Measurements from ENCODE around the gene UNC13D. TPM values are rescaled to one million over a fixed set of nuclear protein-coding genes. Genes with fewer than 3 reads are reported as not detected.
"Not testable (repeated sequence)": the region's sequence is repeated elsewhere in the genome, so short reads cannot be mapped to it uniquely, and the experiment has no call there.

Gene UNC13D
- total RNA-seq, 1 donor from 2014 or later = 6.8 TPM

DNA sequence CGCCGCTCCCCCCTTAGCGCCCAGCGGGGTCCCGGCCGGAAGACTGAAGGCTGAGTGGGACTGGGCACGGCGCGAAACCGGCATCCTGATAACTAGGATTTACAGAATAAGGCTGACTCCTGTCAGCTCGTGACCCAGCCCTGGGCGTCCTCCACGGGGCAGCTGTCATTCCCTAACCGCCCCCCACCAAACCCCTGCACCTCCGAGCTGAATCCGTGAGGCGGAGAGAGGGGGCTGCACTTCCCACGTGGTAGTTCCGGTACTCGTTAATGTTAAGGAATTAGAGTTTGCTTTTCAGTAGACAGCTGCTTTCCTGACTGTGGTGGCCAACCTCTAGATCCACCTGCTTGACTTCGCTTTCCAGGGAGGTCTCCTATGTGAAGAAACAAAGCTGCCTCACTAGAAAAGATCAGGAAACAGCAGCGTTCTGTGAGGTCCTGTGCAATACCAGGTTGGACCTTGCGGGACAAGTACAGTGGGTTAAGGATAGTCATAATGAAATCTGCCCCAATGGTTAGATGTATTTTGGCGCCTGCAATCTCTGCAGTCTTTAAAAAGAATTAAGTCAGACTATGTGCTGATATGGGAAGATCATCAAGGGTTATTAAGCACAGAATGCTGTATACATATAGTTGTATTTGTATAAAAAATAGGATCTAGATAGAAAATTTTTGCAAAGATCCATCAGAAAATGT lies 12.0 kb upstream of the UNC13D start:
- TF ChIP-seq, protein P1, sequence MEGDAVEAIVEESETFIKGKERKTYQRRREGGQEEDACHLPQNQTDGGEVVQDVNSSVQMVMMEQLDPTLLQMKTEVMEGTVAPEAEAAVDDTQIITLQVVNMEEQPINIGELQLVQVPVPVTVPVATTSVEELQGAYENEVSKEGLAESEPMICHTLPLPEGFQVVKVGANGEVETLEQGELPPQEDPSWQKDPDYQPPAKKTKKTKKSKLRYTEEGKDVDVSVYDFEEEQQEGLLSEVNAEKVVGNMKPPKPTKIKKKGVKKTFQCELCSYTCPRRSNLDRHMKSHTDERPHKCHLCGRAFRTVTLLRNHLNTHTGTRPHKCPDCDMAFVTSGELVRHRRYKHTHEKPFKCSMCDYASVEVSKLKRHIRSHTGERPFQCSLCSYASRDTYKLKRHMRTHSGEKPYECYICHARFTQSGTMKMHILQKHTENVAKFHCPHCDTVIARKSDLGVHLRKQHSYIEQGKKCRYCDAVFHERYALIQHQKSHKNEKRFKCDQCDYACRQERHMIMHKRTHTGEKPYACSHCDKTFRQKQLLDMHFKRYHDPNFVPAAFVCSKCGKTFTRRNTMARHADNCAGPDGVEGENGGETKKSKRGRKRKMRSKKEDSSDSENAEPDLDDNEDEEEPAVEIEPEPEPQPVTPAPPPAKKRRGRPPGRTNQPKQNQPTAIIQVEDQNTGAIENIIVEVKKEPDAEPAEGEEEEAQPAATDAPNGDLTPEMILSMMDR (IDR thresholded peaks at IDR 0.05; ENCODE audit: unreplicated experiment) = no peak
- H3K4me3 Mint-ChIP-seq = no peak overlapping the region

GRCh38 chr17:75855310-75856061 lies 11.3 kb upstream of the UNC13D start, which contains the start of gene WBP2:
Gene WBP2, minus strand, starts transcription at chr17:75855335. Its CDS starts 38 bp downstream, at chr17:75855297.
- no peak within 1 kb of the TSS for H3K4me3 Mint-ChIP-seq
- H3K36me3 Mint-ChIP-seq = peaks cover 4% of the 10 kb centered on the region
- H3K4me1 Mint-ChIP-seq = peaks cover 15% of the 10 kb centered on the region
- DNase-seq (ENCODE audit: low spot score in 2 of 2, unreplicated experiment in 2 of 2) = peak; percentile 93 to 94
- H3K9me3 Mint-ChIP-seq = no peaks in the 10 kb centered on the region
- TF ChIP-seq, protein P1 (IDR thresholded peaks at IDR 0.05; ENCODE audit: unreplicated experiment) = no peak
- peak within 1 kb of the TSS; percentile 84 for H3K27ac Mint-ChIP-seq
- H3K27me3 Mint-ChIP-seq (ENCODE audit: low read depth) = no peaks in the 10 kb centered on the region

More for the DNA sequence above, 12.0 kb upstream of the UNC13D start:
- Mint-ChIP-seq H3K36me3 (peaks cover 2% of the 10 kb centered on the region), H3K4me1 (peaks cover 15% of the 10 kb centered on the region), H3K9me3 (no peaks in the 10 kb centered on the region), H3K27me3 (ENCODE audit: low read depth) (no peaks in the 10 kb centered on the region), H3K27ac (peak overlapping the region; percentile 84)
- no peak for DNase-seq (ENCODE audit: low spot score in 2 of 2, unreplicated experiment in 2 of 2)

- no peak for DNase-seq (ENCODE audit: low spot score in 2 of 2, unreplicated experiment in 2 of 2)
- no peaks in the 10 kb centered on the region for H3K9me3 Mint-ChIP-seq
Measured at GRCh38 chr17:75854881-75855309, 10.7 kb upstream of the UNC13D start.

GRCh38 chr17:75854101-75854748 lies 10.0 kb upstream of the UNC13D start:
- TF ChIP-seq, protein P1 (IDR thresholded peaks at IDR 0.05; ENCODE audit: unreplicated experiment) = no peak
- peaks cover 15% of the 10 kb centered on the region for H3K4me1 Mint-ChIP-seq
- peaks cover 10% of the 10 kb centered on the region for H3K36me3 Mint-ChIP-seq
- no peaks in the 10 kb centered on the region for H3K9me3 Mint-ChIP-seq
- DNase-seq (ENCODE audit: low spot score in 2 of 2, unreplicated experiment in 2 of 2) = no peak
- H3K27ac Mint-ChIP-seq = no peak overlapping the region
- H3K4me3 Mint-ChIP-seq = no peak overlapping the region
- H3K27me3 Mint-ChIP-seq (ENCODE audit: low read depth) = no peaks in the 10 kb centered on the region

More at GRCh38 chr17:75854881-75855309, 10.7 kb upstream of the UNC13D start:
- Mint-ChIP-seq H3K4me3 (no peak overlapping the region), H3K4me1 (peaks cover 15% of the 10 kb centered on the region), H3K27ac (no peak overlapping the region), H3K27me3 (ENCODE audit: low read depth) (no peaks in the 10 kb centered on the region), H3K36me3 (peaks cover 5% of the 10 kb centered on the region)
- TF ChIP-seq, protein P1 (IDR thresholded peaks at IDR 0.05; ENCODE audit: unreplicated experiment) = no peak

- Mint-ChIP-seq H3K27me3 (ENCODE audit: low read depth) (no peaks in the 10 kb centered on the region), H3K4me1 (peaks cover 15% of the 10 kb centered on the region), H3K36me3 (peaks cover 11% of the 10 kb centered on the region), H3K4me3 (no peak overlapping the region), H3K27ac (no peak overlapping the region), H3K9me3 (no peaks in the 10 kb centered on the region)
- no peak for DNase-seq (ENCODE audit: low spot score in 2 of 2, unreplicated experiment in 2 of 2)
- TF ChIP-seq, protein P1 (IDR thresholded peaks at IDR 0.05; ENCODE audit: unreplicated experiment) = no peak
Measured at GRCh38 chr17:75853433-75853832, 9.2 kb upstream of the UNC13D start.

- not testable (repeated sequence) for H3K4me3 Mint-ChIP-seq, H3K27ac Mint-ChIP-seq, H3K9me3 Mint-ChIP-seq
Measured at GRCh38 chr17:75851693-75851991, 7.4 kb upstream of the UNC13D start.

More at GRCh38 chr17:75851693-75851991, 7.4 kb upstream of the UNC13D start:
- not testable (repeated sequence) for H3K27me3 Mint-ChIP-seq (ENCODE audit: low read depth); DNase-seq (ENCODE audit: low spot score in 2 of 2, unreplicated experiment in 2 of 2)
- H3K4me1 Mint-ChIP-seq = peaks cover 14% of the 10 kb centered on the region
- H3K36me3 Mint-ChIP-seq = peaks cover 14% of the 10 kb centered on the region
